SK-N-SH treated with all-trans-retinoic acid at 6 μM for 48 hours (cell line): ENCODE measurements around the gene TCFL5.

ENCODE experiments used
- ARNTL ChIP-seq: fragments of 450-650 bp; formaldehyde crosslinking; IDR thresholded peaks from 2 replicates; pipeline ENCODE4 v1.5.0; 2020; ENCODE audit warnings: low read depth, mild to moderate bottlenecking, moderate library complexity, borderline replicate concordance
- PPARA ChIP-seq: fragments of 250-450 bp; sonication (Bioruptor Pico); IDR thresholded peaks from 2 replicates; pipeline ENCODE4 v1.5.0; 2020; ENCODE audit warnings: mild to moderate bottlenecking, borderline replicate concordance
- TOX ChIP-seq: fragments of 250-450 bp; sonication (Bioruptor Pico); IDR thresholded peaks from 2 replicates; pipeline ENCODE4 v1.8.0; 2021; ENCODE audit warnings: mild to moderate bottlenecking, moderate library complexity, borderline replicate concordance

DNA sequence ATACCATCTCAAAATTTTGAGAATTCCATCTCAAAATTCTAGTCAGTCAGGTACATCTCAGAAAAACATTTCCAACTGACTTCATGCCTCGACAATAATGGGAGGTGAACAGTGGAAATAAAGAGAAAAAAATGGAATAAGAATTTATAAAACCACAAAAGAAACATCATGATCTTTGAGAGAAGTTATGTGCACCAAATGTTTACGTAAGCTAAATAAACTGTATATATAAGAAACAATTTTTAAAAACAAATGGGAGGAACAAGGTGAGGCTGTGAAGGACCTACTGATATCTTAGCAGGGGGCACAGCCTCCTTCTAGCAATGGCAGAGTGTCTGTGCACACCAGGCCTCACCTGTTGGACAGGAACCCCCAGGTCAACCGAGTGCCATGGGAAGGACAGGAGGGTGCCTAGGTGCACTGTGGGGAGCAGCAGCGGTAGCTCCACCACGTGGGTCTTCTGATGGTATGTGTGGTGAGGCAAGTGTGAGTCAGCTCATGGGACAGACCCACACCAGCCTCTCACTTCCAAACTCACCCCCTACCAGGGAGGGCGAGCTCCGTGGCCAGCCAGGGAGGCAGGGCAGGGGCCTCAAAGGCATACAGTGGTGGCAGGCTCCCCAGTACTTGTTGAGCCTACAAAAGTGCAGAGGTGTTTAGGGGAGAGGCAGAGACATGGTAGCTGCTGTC is 41.4 kb upstream of the TCFL5 start:
- TF ChIP-seq PPARA, result no peak
- no peak for TF ChIP-seq TOX (CRISPR knock-in tag)
- TF ChIP-seq ARNTL (CRISPR knock-in tag), result no peak
